ENCODE results near the gene RNF207.
A peak's percentile ranks its signal among the peaks of the same experiment; 100 is the strongest.

The RNF207 gene

DNA sequence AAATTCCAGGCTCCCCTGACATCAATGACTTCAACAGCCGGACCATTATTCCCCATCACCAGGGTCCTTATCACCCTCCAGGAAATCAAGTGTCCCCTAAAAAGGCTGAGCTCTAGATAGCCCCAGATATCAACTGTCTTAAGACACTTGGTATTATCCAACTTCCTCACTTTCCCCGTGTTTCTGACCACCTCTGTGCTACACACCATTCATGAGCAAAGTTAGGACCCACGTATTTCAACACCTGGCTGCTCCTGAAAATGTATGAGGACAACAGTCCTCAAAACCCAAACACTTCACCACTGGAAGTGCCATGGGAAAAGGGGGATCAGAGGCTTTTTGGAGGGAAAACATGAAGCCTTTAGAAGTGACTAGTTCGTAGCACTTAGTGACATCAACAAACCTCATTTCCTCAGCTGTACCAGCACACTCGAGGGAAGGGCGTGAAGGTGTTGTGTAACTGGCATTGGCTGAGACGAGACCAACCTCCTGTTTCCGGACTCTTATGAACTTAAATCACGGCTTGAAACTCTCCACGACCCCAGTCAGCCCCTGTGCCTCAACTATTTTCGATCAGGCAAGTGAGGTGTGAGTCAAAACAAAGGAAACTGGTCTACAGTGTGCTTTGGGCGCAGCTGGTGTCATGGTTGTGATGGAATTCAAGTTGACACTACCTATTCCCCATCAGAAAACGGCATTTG is 21.7 kb upstream of the RNF207 start:
- H3K4me1 Mint-ChIP-seq = peaks cover 63% of the 10 kb centered on the region
- ATAC-seq (no peak), DNase-seq (no peak)
- no peak overlapping the region for H3K27ac Mint-ChIP-seq
- H3K27me3 Mint-ChIP-seq = peaks cover 19% of the 10 kb centered on the region
- H3K9me3 Mint-ChIP-seq = no peaks in the 10 kb centered on the region
- H3K4me3 Mint-ChIP-seq = no peak overlapping the region

DNA sequence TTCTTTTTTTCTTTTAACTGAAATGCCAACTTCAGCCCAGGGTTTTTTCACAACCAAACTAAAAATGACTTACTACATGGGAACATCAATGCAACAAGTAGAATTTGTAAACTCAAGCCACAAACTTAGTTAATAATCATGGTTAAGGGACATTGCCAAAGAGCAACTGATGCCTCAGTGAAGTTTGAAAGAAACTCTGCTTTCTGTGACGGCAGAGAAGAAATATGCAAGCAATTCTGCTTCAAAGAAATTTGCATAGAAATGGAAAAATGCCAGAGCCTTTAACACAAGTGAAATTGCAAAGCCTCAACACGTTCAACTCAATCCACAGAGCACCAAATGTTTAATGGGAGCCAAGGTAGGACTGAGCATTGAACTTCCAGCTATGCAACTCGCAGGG is 20.8 kb upstream of the RNF207 start:
- ATAC-seq = no peak
- H3K4me1 Mint-ChIP-seq = peaks cover 71% of the 10 kb centered on the region

DNA sequence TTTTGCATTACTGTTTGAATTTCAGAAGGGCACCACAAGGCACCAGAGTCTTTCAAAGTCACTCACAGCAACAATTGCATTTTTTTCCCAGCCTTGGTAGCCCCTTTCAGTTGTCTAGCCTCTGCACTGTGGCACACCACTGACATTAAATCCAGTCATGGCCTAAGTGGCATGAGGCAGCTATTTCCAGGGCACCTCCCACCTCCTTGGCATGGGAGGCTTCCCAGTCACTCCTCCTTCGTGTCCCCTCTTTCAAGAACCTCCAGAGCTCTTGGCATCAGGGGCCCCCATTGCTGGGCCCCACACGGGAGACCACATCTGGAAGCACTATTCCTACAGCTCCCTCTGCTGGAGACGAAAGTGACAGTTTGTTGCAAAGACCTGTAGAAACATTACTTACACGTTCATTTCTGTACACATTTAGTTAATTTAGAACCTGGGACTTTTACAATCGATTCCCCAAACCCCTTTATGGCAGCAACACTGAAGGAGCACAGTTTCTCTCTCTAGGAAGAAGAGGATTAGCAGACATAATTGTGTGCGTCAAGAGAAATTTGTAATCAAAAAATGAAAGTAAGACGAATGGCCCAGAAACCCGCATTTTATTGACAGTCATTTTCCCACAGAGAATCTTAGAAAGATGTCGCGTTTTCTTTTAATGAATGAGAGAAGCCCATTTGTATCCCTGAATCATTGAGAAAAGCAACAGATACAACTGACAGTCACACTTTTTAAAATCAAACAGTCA is 20.1 kb upstream of the RNF207 start:
- Mint-ChIP-seq H3K27me3 (peaks cover 14% of the 10 kb centered on the region), H3K9me3 (no peaks in the 10 kb centered on the region), H3K4me3 (peak overlapping the region in 1 of 2 donors; percentile 4), H3K4me1 (peaks cover 71% of the 10 kb centered on the region), H3K27ac (no peak overlapping the region)
- ATAC-seq (no peak), DNase-seq (no peak)

More for the DNA sequence above, 20.8 kb upstream of the RNF207 start:
- H3K9me3 Mint-ChIP-seq = no peaks in the 10 kb centered on the region
- H3K27ac Mint-ChIP-seq = no peak overlapping the region
- peaks cover 18% of the 10 kb centered on the region for H3K27me3 Mint-ChIP-seq
- no peak for DNase-seq
- no peak overlapping the region for H3K4me3 Mint-ChIP-seq

- no peak for DNase-seq
- Mint-ChIP-seq H3K4me1 (peaks cover 63% of the 10 kb centered on the region), H3K27ac (peak overlapping the region in 1 of 2 donors; percentile 42), H3K27me3 (no peaks in the 10 kb centered on the region), H3K9me3 (no peaks in the 10 kb centered on the region), H3K4me3 (no peak overlapping the region)
- no peak for ATAC-seq
These were observed 17.5 kb upstream of the RNF207 start for GRCh38 chr1:6188466-6188865.

DNA sequence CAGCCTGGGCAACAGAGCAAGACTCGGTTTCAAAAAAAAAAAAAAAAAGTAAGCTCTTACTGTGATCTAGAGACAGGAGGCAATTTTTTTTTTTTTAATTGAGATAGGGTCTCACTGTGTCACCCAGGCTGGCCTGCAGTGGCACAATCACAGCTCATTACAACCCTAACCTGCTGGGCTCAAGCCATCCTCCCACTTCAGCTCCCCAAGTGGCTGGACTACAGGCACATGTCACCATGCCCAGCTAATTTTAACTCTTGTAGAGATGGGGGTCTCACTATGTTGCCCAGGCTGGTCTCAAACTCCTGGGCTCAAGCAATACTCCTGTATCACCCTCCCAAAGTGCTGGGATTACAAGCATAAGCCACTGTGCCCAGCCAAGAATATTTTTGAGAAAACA is 14.0 kb upstream of the RNF207 start:
- DNase-seq (no peak), ATAC-seq (no peak)
- Mint-ChIP-seq H3K4me1 (peaks cover 46% of the 10 kb centered on the region), H3K27me3 (no peaks in the 10 kb centered on the region), H3K27ac (no peak overlapping the region), H3K4me3 (no peak overlapping the region), H3K9me3 (no peaks in the 10 kb centered on the region)

- Mint-ChIP-seq H3K4me3 (peak overlapping the region; percentile 92 to 94), H3K27ac (peak overlapping the region; percentile 98), H3K9me3 (peaks cover 0 to 4% of the 10 kb centered on the region in 2 donors), H3K4me1 (peaks cover 56% of the 10 kb centered on the region), H3K27me3 (no peaks in the 10 kb centered on the region)
- DNase-seq = no peak
- no peak for ATAC-seq
These were observed 8.0 kb upstream of the RNF207 start for GRCh38 chr1:6197746-6198427.

- Mint-ChIP-seq H3K4me3 (peak overlapping the region; percentile 92 to 94), H3K27ac (peak overlapping the region; percentile 98), H3K4me1 (peaks cover 53% of the 10 kb centered on the region), H3K9me3 (peaks cover 0 to 4% of the 10 kb centered on the region in 2 donors), H3K27me3 (no peaks in the 10 kb centered on the region)
- ATAC-seq (peak; percentile 26), DNase-seq (no peak)
These were observed 7.1 kb upstream of the RNF207 start for GRCh38 chr1:6198646-6199297.

DNA sequence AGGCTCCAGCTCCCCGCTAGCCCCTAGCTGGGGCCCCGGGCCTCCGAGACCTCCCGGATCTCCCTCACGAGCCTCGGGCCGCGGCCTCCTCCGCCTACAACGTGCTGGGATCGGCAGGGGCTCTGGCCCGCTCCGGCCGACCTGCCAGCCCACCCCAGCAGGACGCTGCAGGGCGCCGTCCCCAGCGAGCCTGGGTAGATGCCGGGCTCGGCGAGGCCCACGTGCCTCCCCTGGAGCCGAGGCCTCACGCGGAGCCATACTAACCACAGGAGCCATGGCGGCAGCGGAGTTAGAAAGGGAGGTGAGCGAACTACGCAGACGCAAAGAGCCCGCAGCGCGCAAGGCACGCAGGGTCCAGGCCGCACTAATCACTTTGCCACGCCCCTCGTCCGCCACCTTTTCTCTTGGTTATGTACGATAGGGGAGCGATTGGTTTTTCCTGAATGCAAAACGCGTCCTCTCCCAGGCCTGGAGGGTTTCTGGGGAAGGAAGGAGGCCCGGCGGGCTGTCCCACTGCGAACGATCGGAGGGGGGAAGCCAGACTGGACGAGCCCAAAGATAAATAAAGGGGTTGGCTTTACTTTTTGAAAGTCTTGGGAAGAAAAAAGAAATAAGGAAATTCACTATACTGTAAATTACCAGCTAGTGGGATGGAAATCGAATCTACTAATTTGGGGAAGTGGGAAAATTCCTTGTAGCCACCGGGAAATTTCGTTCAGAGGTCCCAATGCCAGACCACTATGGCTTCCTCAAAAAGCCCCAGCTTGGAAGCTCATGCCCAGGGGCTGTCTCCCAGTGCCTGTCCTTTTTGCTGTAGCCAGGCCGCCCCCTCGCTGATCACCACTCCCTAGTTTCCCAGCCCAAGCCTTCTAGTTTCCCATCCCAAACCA is 6.4 kb upstream of the RNF207 start, which contains the start of gene RPL22:
Gene RPL22 (minus strand): TSS at position 298 of the 890 bp plus-strand sequence. CDS start 22 bp downstream, at position 276.
- ATAC-seq = peak; percentile 99
- no peaks in the 10 kb centered on the region for H3K27me3 Mint-ChIP-seq
- peaks cover 0 to 4% of the 10 kb centered on the region in 2 donors for H3K9me3 Mint-ChIP-seq
- peak within 1 kb of the TSS; percentile 98 for H3K27ac Mint-ChIP-seq
- H3K4me3 Mint-ChIP-seq = peak within 1 kb of the TSS; percentile 92 to 94
- peak; percentile 96 to 98 for DNase-seq
- peaks cover 54% of the 10 kb centered on the region for H3K4me1 Mint-ChIP-seq

GRCh38 chr1:6200188-6200809 is 5.6 kb upstream of the RNF207 start:
- no peak for DNase-seq
- H3K4me1 Mint-ChIP-seq = peaks cover 60% of the 10 kb centered on the region
- no peak for ATAC-seq
- peaks cover 0 to 4% of the 10 kb centered on the region in 2 donors for H3K9me3 Mint-ChIP-seq
- no peaks in the 10 kb centered on the region for H3K27me3 Mint-ChIP-seq
- peak overlapping the region; percentile 92 to 94 for H3K4me3 Mint-ChIP-seq
- peak overlapping the region; percentile 98 for H3K27ac Mint-ChIP-seq

DNA sequence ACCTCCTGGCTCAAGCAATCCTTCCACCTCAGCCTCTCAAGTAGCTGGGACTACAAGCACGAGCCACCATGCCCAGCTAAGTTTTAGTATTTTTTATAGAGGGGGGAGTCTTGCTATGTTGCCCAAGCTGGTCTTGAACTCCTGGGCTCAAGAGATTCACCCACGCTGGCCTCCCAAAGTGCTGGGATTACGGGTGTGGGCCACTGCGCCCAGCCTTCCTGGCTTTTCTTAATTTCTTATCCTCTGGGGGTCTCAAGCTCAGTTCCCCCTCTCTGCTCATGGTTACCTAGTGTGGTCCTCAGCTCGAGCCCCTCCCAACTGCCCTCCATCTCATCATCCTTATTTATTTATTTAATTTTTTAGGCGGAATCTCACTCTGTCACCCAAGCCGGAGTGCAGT is 3.7 kb upstream of the RNF207 start:
- Mint-ChIP-seq H3K9me3 (peaks cover 0 to 4% of the 10 kb centered on the region in 2 donors), H3K4me3 (no peak overlapping the region), H3K4me1 (peaks cover 52% of the 10 kb centered on the region), H3K27me3 (peaks cover 12% of the 10 kb centered on the region), H3K27ac (no peak overlapping the region)
- no peak for DNase-seq
- no peak for ATAC-seq

DNA sequence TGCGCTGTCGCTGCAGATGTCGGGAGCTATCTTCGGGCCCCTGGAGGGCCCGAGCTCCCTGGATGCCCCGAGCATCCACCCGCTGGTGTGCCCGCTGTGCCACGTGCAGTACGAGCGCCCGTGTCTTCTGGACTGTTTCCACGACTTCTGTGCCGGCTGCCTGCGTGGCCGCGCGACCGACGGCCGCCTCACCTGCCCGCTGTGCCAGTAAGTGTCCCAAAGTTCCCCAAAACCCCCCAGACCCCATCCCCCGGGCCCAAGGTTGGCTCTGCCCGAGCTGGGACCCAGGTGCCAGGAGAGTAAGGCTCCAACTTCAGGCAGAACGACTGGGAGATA is 569 bp downstream of the RNF207 start:
- no peaks in the 10 kb centered on the region for H3K9me3 Mint-ChIP-seq
- ATAC-seq = peak; percentile 10
- peaks cover 54% of the 10 kb centered on the region for H3K27me3 Mint-ChIP-seq
- peak overlapping the region; percentile 75 to 84 for H3K4me3 Mint-ChIP-seq
- H3K27ac Mint-ChIP-seq = no peak overlapping the region
- DNase-seq = no peak
- peaks cover 37% of the 10 kb centered on the region for H3K4me1 Mint-ChIP-seq

- ATAC-seq = no peak
- peak overlapping the region; percentile 75 to 84 for H3K4me3 Mint-ChIP-seq
- DNase-seq = no peak
- H3K27me3 Mint-ChIP-seq = peaks cover 62% of the 10 kb centered on the region
- peaks cover 36% of the 10 kb centered on the region for H3K4me1 Mint-ChIP-seq
- no peak overlapping the region for H3K27ac Mint-ChIP-seq
- H3K9me3 Mint-ChIP-seq = no peaks in the 10 kb centered on the region
These were observed 1.4 kb downstream of the RNF207 start for GRCh38 chr1:6207075-6207885.

- Mint-ChIP-seq H3K4me1 (peaks cover 36% of the 10 kb centered on the region), H3K27ac (no peak overlapping the region), H3K9me3 (no peaks in the 10 kb centered on the region), H3K4me3 (peak overlapping the region in 1 of 2 donors; percentile 37), H3K27me3 (peaks cover 68% of the 10 kb centered on the region)
- ATAC-seq = no peak
- DNase-seq = no peak
These were observed 2.0 kb downstream of the RNF207 start for GRCh38 chr1:6207921-6208320.
